GM23248 (cell line): Measurements from ENCODE around the gene FAM193A.

Experiments used
- EZH2 ChIP-seq: fragments of 200-600 bp; sonication (generic); IDR thresholded peaks from 2 replicates; pipeline ENCODE4 v1.6.1; 2018; ENCODE audit warnings: antibody characterized with exemption, mild to moderate bottlenecking; ENCODE audit not compliant: insufficient read depth, poor library complexity, severe bottlenecking
- EZH2phosphoT487 ChIP-seq: fragments of 200-600 bp; sonication (generic); IDR thresholded peaks from 2 replicates; pipeline ENCODE4 v1.6.1; 2018; ENCODE audit warnings: antibody characterized with exemption, moderate library complexity, mild to moderate bottlenecking, low read depth; ENCODE audit not compliant: insufficient read depth

DNA sequence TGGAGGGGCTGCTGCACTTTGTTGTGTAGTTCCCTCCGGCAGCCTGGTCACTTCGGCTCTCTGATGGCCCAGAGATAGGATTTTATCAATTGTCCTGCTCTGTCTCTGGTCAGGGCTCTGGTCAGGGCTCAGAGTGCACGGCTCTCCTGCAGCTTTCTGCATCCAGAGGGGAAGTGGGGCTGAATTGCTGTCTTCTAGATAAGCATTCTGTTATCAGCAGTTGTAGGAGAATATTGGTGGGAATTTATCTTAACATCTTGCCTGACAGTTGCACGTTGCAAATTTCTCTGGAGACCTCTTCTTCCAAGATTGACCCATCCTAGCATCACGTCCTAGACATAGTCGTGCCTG lies 62.8 kb downstream of the FAM193A start:
- TF ChIP-seq EZH2 (no peak), EZH2phosphoT487 (no peak)
